WTC11 (cell line): Measurements from ENCODE around the gene NFE2L3. TPM values are rescaled to one million over a fixed set of nuclear protein-coding genes. Genes with fewer than 3 reads are reported as not detected.

Experiments
- FOXK1 ChIP-seq: sonication (generic); formaldehyde crosslinking; IDR thresholded peaks from 2 replicates; pipeline ENCODE4 v1.8.0; 2022; ENCODE audit warnings: mild to moderate bottlenecking, moderate library complexity, missing genetic modification reagents
- GTF2I ChIP-seq: fragments of 250-450 bp; sonication (Bioruptor Pico); conservative IDR thresholded peaks from 2 replicates; pipeline ENCODE4 v1.4.0; 2021; ENCODE audit warnings: mild to moderate bottlenecking
- KAT7 ChIP-seq: sonication (generic); formaldehyde crosslinking; IDR thresholded peaks from 2 replicates; pipeline ENCODE4 v1.8.1; 2023; ENCODE audit warnings: missing genetic modification reagents, mild to moderate bottlenecking, borderline replicate concordance
- NFYB ChIP-seq: sonication (generic); formaldehyde crosslinking; conservative IDR thresholded peaks from 2 replicates; pipeline ENCODE4 v1.8.0; 2022; ENCODE audit warnings: low read depth, missing genetic modification reagents
- RORB ChIP-seq: fragments of 250-450 bp; sonication (Bioruptor Pico); IDR thresholded peaks from 2 replicates; pipeline ENCODE4 v1.9.0; 2021; ENCODE audit warnings: mild to moderate bottlenecking
- total RNA-seq: library from RNA; stranded (reverse); gene quantifications from 3 replicates; pipeline ENCODE4 v1.2.3, GENCODE V29; 2021
- TF ChIP-seq, protein P1 (sequence below): sonication (generic); formaldehyde crosslinking; IDR thresholded peaks from 2 replicates; pipeline ENCODE4 v1.8.0; 2023; ENCODE audit warnings: missing genetic modification reagents, mild to moderate bottlenecking, borderline replicate concordance
- TF ChIP-seq, protein P2 (sequence below): fragments of 200-600 bp; IDR thresholded peaks from 2 replicates; pipeline ENCODE4 v1.8.0; 2022; ENCODE audit warnings: antibody characterized with exemption
- TF ChIP-seq, protein P3 (sequence below): sonication (generic); formaldehyde crosslinking; IDR thresholded peaks from 2 replicates; pipeline ENCODE4 v1.8.0; 2022; ENCODE audit warnings: mild to moderate bottlenecking, missing genetic modification reagents
- TF ChIP-seq, protein P4 (sequence below): sonication (generic); formaldehyde crosslinking; IDR thresholded peaks from 2 replicates; pipeline ENCODE4 v1.8.1; 2022; ENCODE audit warnings: low read depth, missing genetic modification reagents, borderline replicate concordance
- TF ChIP-seq, protein P5 (sequence below): sonication (generic); formaldehyde crosslinking; conservative IDR thresholded peaks from 2 replicates; pipeline ENCODE4 v1.8.1; 2023; ENCODE audit warnings: mild to moderate bottlenecking, low read depth, missing genetic modification reagents, moderate library complexity

Gene NFE2L3
- total RNA-seq, 1 experiment from 2014 or later: 66.8 TPM

DNA sequence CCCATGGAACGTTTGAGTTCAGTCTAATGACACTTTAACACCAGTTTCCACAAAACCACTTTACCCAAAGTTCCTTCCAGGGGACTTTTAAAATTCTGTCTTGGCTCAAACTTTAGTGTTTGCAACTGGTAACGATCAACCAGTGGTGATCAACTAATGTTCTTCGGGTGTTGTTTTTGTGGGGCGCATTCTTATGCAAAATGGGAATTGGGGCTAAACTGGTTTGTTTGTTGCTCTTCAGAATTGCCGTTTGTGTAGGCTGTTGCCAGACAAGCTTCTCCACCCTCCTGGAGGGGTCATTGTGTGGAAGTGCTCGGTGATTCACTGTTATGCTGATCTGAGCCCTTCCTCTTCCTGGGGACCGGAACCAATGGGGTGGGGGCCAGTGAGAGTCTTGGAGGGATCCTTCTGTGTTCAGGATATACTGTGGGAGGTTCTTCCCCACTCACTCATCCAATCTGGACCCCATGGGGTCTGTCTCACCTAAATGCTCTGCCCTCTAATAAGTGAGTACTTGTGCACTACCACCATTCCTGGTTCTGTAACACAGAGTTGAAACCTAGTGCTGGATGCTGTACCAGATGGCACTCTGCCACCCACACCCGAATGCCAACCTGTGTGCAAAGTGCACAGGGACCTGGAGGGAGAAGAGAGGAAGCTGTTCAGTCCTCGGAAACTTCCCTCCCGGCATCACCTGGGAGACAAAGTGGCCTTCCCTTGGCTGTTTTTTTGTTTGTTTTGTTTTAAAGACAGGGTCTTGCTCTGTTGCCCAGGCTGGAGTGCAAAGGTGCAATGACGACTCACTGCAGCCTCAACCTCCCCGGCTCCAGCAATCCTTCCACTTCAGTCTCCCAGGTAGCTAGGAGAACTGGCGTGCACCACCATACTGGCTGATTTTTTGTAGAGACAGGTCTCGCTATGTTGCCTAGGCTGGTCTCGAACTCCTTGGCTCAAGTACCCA lies 2.1 kb downstream of the NFE2L3 start (continued):
- TF ChIP-seq, protein P1, sequence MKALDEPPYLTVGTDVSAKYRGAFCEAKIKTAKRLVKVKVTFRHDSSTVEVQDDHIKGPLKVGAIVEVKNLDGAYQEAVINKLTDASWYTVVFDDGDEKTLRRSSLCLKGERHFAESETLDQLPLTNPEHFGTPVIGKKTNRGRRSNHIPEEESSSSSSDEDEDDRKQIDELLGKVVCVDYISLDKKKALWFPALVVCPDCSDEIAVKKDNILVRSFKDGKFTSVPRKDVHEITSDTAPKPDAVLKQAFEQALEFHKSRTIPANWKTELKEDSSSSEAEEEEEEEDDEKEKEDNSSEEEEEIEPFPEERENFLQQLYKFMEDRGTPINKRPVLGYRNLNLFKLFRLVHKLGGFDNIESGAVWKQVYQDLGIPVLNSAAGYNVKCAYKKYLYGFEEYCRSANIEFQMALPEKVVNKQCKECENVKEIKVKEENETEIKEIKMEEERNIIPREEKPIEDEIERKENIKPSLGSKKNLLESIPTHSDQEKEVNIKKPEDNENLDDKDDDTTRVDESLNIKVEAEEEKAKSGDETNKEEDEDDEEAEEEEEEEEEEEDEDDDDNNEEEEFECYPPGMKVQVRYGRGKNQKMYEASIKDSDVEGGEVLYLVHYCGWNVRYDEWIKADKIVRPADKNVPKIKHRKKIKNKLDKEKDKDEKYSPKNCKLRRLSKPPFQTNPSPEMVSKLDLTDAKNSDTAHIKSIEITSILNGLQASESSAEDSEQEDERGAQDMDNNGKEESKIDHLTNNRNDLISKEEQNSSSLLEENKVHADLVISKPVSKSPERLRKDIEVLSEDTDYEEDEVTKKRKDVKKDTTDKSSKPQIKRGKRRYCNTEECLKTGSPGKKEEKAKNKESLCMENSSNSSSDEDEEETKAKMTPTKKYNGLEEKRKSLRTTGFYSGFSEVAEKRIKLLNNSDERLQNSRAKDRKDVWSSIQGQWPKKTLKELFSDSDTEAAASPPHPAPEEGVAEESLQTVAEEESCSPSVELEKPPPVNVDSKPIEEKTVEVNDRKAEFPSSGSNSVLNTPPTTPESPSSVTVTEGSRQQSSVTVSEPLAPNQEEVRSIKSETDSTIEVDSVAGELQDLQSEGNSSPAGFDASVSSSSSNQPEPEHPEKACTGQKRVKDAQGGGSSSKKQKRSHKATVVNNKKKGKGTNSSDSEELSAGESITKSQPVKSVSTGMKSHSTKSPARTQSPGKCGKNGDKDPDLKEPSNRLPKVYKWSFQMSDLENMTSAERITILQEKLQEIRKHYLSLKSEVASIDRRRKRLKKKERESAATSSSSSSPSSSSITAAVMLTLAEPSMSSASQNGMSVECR: 0 out of 2 replicates have a peak, but pooled peaks have one; percentile 12
- TF ChIP-seq KAT7 (CRISPR knock-in tag): no peak
- peak; percentile 92 for TF ChIP-seq FOXK1 (CRISPR knock-in tag)
- no peak for TF ChIP-seq GTF2I (CRISPR knock-in tag)
- TF ChIP-seq, protein P2, sequence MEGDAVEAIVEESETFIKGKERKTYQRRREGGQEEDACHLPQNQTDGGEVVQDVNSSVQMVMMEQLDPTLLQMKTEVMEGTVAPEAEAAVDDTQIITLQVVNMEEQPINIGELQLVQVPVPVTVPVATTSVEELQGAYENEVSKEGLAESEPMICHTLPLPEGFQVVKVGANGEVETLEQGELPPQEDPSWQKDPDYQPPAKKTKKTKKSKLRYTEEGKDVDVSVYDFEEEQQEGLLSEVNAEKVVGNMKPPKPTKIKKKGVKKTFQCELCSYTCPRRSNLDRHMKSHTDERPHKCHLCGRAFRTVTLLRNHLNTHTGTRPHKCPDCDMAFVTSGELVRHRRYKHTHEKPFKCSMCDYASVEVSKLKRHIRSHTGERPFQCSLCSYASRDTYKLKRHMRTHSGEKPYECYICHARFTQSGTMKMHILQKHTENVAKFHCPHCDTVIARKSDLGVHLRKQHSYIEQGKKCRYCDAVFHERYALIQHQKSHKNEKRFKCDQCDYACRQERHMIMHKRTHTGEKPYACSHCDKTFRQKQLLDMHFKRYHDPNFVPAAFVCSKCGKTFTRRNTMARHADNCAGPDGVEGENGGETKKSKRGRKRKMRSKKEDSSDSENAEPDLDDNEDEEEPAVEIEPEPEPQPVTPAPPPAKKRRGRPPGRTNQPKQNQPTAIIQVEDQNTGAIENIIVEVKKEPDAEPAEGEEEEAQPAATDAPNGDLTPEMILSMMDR: no peak
- TF ChIP-seq, protein P3, sequence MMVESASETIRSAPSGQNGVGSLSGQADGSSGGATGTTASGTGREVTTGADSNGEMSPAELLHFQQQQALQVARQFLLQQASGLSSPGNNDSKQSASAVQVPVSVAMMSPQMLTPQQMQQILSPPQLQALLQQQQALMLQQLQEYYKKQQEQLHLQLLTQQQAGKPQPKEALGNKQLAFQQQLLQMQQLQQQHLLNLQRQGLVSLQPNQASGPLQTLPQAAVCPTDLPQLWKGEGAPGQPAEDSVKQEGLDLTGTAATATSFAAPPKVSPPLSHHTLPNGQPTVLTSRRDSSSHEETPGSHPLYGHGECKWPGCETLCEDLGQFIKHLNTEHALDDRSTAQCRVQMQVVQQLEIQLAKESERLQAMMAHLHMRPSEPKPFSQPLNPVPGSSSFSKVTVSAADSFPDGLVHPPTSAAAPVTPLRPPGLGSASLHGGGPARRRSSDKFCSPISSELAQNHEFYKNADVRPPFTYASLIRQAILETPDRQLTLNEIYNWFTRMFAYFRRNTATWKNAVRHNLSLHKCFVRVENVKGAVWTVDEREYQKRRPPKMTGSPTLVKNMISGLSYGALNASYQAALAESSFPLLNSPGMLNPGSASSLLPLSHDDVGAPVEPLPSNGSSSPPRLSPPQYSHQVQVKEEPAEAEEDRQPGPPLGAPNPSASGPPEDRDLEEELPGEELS (CRISPR knock-in tag): peak; percentile 96
- TF ChIP-seq NFYB: no peak
- TF ChIP-seq, protein P4, sequence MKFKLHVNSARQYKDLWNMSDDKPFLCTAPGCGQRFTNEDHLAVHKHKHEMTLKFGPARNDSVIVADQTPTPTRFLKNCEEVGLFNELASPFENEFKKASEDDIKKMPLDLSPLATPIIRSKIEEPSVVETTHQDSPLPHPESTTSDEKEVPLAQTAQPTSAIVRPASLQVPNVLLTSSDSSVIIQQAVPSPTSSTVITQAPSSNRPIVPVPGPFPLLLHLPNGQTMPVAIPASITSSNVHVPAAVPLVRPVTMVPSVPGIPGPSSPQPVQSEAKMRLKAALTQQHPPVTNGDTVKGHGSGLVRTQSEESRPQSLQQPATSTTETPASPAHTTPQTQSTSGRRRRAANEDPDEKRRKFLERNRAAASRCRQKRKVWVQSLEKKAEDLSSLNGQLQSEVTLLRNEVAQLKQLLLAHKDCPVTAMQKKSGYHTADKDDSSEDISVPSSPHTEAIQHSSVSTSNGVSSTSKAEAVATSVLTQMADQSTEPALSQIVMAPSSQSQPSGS (CRISPR knock-in tag): no peak
- TF ChIP-seq, protein P5, sequence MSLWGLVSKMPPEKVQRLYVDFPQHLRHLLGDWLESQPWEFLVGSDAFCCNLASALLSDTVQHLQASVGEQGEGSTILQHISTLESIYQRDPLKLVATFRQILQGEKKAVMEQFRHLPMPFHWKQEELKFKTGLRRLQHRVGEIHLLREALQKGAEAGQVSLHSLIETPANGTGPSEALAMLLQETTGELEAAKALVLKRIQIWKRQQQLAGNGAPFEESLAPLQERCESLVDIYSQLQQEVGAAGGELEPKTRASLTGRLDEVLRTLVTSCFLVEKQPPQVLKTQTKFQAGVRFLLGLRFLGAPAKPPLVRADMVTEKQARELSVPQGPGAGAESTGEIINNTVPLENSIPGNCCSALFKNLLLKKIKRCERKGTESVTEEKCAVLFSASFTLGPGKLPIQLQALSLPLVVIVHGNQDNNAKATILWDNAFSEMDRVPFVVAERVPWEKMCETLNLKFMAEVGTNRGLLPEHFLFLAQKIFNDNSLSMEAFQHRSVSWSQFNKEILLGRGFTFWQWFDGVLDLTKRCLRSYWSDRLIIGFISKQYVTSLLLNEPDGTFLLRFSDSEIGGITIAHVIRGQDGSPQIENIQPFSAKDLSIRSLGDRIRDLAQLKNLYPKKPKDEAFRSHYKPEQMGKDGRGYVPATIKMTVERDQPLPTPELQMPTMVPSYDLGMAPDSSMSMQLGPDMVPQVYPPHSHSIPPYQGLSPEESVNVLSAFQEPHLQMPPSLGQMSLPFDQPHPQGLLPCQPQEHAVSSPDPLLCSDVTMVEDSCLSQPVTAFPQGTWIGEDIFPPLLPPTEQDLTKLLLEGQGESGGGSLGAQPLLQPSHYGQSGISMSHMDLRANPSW: no peak
- TF ChIP-seq RORB (CRISPR knock-in tag): no peak
